Mesenchymal stem cell (in vitro differentiated cells and primary cell): Measurements from ENCODE around the gene FOXP2. TPM values are rescaled to one million over a fixed set of nuclear protein-coding genes. Genes with fewer than 3 reads are reported as not detected.
A peak's percentile ranks its signal among the peaks of the same experiment; 100 is the strongest.

ENCODE experiments used
- DNase-seq: peaks from one replicate; pipeline ENCODE4 v3.0.0-alpha.2; 2013
- H2AFZ ChIP-seq: one replicate; pipeline ENCODE4 v1.6.1; 2013; ENCODE audit warnings: low read depth, mild to moderate bottlenecking, control low read depth, inconsistent platforms, low read length, moderate library complexity
- H2AK5ac ChIP-seq: 2 replicates; pipeline ENCODE4 v1.6.1; 2013; ENCODE audit warnings: low read length, moderate library complexity, mild to moderate bottlenecking, inconsistent platforms; ENCODE audit not compliant: severe bottlenecking
- H2BK120ac ChIP-seq: one replicate; pipeline ENCODE4 v1.6.1; 2013; ENCODE audit warnings: low read depth, mild to moderate bottlenecking, inconsistent platforms, low read length, moderate library complexity
- H2BK12ac ChIP-seq, 2 experiments: one replicate each; pipeline ENCODE4 v1.6.1; 2013; ENCODE audit warnings: inconsistent platforms in 2 of 2, low read length in 2 of 2, mild to moderate bottlenecking in 2 of 2, moderate library complexity in 2 of 2, control low read depth in 1 of 2
- H2BK15ac ChIP-seq: one replicate; pipeline ENCODE4 v1.6.1; 2013; ENCODE audit warnings: mild to moderate bottlenecking, low read depth, inconsistent platforms; ENCODE audit not compliant: poor library complexity, severe bottlenecking
- H2BK5ac ChIP-seq: 2 replicates; pipeline ENCODE4 v1.6.1; 2013; ENCODE audit warnings: low read depth, mild to moderate bottlenecking, low read length, control low read depth, inconsistent platforms; ENCODE audit not compliant: poor library complexity, severe bottlenecking
- H3K14ac ChIP-seq, 2 experiments: one replicate each; pipeline ENCODE4 v1.6.1; 2013; ENCODE audit warnings: inconsistent platforms in 2 of 2, low read length in 2 of 2, control low read depth in 1 of 2, mild to moderate bottlenecking in 1 of 2, moderate library complexity in 1 of 2
- H3K18ac ChIP-seq, 2 experiments: one replicate each; pipeline ENCODE4 v1.6.1; 2013; ENCODE audit warnings: inconsistent platforms in 2 of 2, low read length in 2 of 2, control low read depth in 1 of 2, low read depth in 1 of 2, mild to moderate bottlenecking in 1 of 2
- H3K23ac ChIP-seq, 2 experiments: one replicate each; pipeline ENCODE4 v1.6.1; 2013; ENCODE audit warnings: inconsistent platforms in 2 of 2, low read length in 2 of 2, mild to moderate bottlenecking in 2 of 2, moderate library complexity in 2 of 2, control low read depth in 1 of 2
- H3K27ac ChIP-seq: 2 replicates; pipeline ENCODE4 v1.5.1; 2013; ENCODE audit warnings: mild to moderate bottlenecking, moderate library complexity, low read length, control low read depth, inconsistent platforms; ENCODE audit not compliant: poor library complexity, severe bottlenecking
- H3K27me3 ChIP-seq, 2 experiments: 2 replicates each; pipeline versions ENCODE4 v1.6.1 to v1.7.0; 2013; ENCODE audit warnings: low read length in 2 of 2, mild to moderate bottlenecking in 2 of 2, moderate library complexity in 2 of 2, control low read depth in 1 of 2, inconsistent platforms in 1 of 2; ENCODE audit not compliant: control insufficient read depth in 1 of 2, insufficient read depth in 1 of 2
- H3K36me3 ChIP-seq, 2 experiments: 2 replicates each; pipeline versions ENCODE4 v1.6.1 to v1.7.0; 2013; ENCODE audit warnings: low read length in 2 of 2, control low read depth in 1 of 2, inconsistent platforms in 1 of 2, low read depth in 1 of 2, mild to moderate bottlenecking in 1 of 2; ENCODE audit not compliant: insufficient read depth in 2 of 2, control insufficient read depth in 1 of 2
- H3K4ac ChIP-seq, 2 experiments: one replicate each; pipeline ENCODE4 v1.6.1; 2013; ENCODE audit warnings: inconsistent platforms in 2 of 2, low read length in 2 of 2, mild to moderate bottlenecking in 2 of 2, moderate library complexity in 2 of 2, control low read depth in 1 of 2, low read depth in 1 of 2
- H3K4me1 ChIP-seq: 2 replicates; pipeline ENCODE4 v1.6.1; 2013; ENCODE audit warnings: low read depth, low read length, control low read depth; ENCODE audit not compliant: control insufficient read depth, insufficient read depth
- H3K4me2 ChIP-seq: 2 replicates; pipeline ENCODE4 v1.6.1; 2013; ENCODE audit warnings: low read length, mild to moderate bottlenecking, inconsistent platforms; ENCODE audit not compliant: poor library complexity, severe bottlenecking
- H3K4me3 ChIP-seq, 2 experiments: 2 replicates each; pipeline versions ENCODE4 v1.5.1 to v1.7.0; 2013; ENCODE audit warnings: low read length in 2 of 2, mild to moderate bottlenecking in 2 of 2, control low read depth in 1 of 2, low read depth in 1 of 2; ENCODE audit not compliant: insufficient read depth in 1 of 2
- H3K79me1 ChIP-seq: replicated peaks from 2 replicates; pipeline ENCODE4 v1.6.1; 2013; ENCODE audit warnings: mild to moderate bottlenecking, control low read depth, low read length, inconsistent platforms; ENCODE audit not compliant: poor library complexity, severe bottlenecking
- H3K9ac ChIP-seq: 2 replicates; pipeline ENCODE4 v1.7.0; 2013; ENCODE audit warnings: mild to moderate bottlenecking, low read length, moderate library complexity
- H3K9me3 ChIP-seq: 2 replicates; pipeline ENCODE4 v1.7.0; 2013; ENCODE audit warnings: mild to moderate bottlenecking, low read length; ENCODE audit not compliant: control insufficient read depth
- H4K8ac ChIP-seq: one replicate; pipeline ENCODE4 v1.6.1; 2013; ENCODE audit warnings: inconsistent platforms, mild to moderate bottlenecking, low read length, moderate library complexity
- H4K91ac ChIP-seq: one replicate; pipeline ENCODE4 v1.6.1; 2013; ENCODE audit warnings: mild to moderate bottlenecking, low read length, inconsistent platforms
- WGBS: methylation state at CpG from one replicate; pipeline ENCODE4 v1.1.7; 2013; ENCODE audit warnings: mixed read lengths; 5-methylcytosine and 5-hydroxymethylcytosine counted together
- polyA plus RNA-seq, 2 experiments: library from polyadenylated mRNA; stranded (reverse); fragments of 200-250 nt; gene quantifications; one replicate each; pipeline ENCODE4 v1.2.3, GENCODE V29; 2013

The FOXP2 gene
- 0.04 TPM for polyA plus RNA-seq (2013, experiment 1 of 2)
- polyA plus RNA-seq (2013, experiment 2 of 2), result 0.04 TPM

GRCh38 chr7:114414156-114415063, at the start of gene FOXP2:
TSS of gene FOXP2 (plus strand) at chr7:114414815. CDS start at chr7:114426512, 11,697 bp downstream.
- WGBS, result 0% methylated on average over 2 of the region's 2 CpGs
- no peak within 1 kb of the TSS for H4K8ac ChIP-seq
- H3K18ac ChIP-seq, result peak within 1 kb of the TSS in 1 of 2 experiments; percentile 40
- H3K14ac ChIP-seq, result peak within 1 kb of the TSS in 1 of 2 experiments; percentile 60
- no peak within 1 kb of the TSS for H3K4ac ChIP-seq
- no peaks in the 10 kb centered on the region for H3K27me3 ChIP-seq
- peak within 1 kb of the TSS in 1 of 2 experiments; percentile 83 for H3K4me3 ChIP-seq
- H2AK5ac ChIP-seq, result no peak within 1 kb of the TSS
- peak within 1 kb of the TSS; percentile 89 for H3K9ac ChIP-seq
- no peak within 1 kb of the TSS for H2BK120ac ChIP-seq
- no peaks in the 10 kb centered on the region for H3K36me3 ChIP-seq
- no peaks in the 10 kb centered on the region for H3K79me1 ChIP-seq
- no peak within 1 kb of the TSS for H3K23ac ChIP-seq
- no peaks in the 10 kb centered on the region for H3K4me1 ChIP-seq
- no peak within 1 kb of the TSS for H2BK15ac ChIP-seq
- H2BK12ac ChIP-seq, result no peak within 1 kb of the TSS
- peak within 1 kb of the TSS; percentile 14 for H2AFZ ChIP-seq
- peak within 1 kb of the TSS; percentile 55 for H3K4me2 ChIP-seq
- no peak within 1 kb of the TSS for H3K27ac ChIP-seq
- H2BK5ac ChIP-seq, result no peak within 1 kb of the TSS
- DNase-seq, result peak; percentile 56
- no peak within 1 kb of the TSS for H4K91ac ChIP-seq
- no peaks in the 10 kb centered on the region for H3K9me3 ChIP-seq

GRCh38 chr7:114365791-114366190, 48.8 kb upstream of the FOXP2 start:
- no peak overlapping the region for H2BK12ac ChIP-seq
- no peak overlapping the region for H4K8ac ChIP-seq
- H2AFZ ChIP-seq, result no peak overlapping the region
- H3K23ac ChIP-seq, result no peak overlapping the region
- H3K18ac ChIP-seq, result no peak overlapping the region
- WGBS, result 66% methylated on average over 2 of the region's 2 CpGs
- H3K36me3 ChIP-seq, result no peaks in the 10 kb centered on the region
- no peak for DNase-seq
- no peaks in the 10 kb centered on the region for H3K27me3 ChIP-seq
- no peaks in the 10 kb centered on the region for H3K4me1 ChIP-seq
- no peak overlapping the region for H3K4ac ChIP-seq
- H3K4me3 ChIP-seq, result no peak overlapping the region
- H3K9me3 ChIP-seq, result no peaks in the 10 kb centered on the region
- no peak overlapping the region for H3K27ac ChIP-seq
- H2BK5ac ChIP-seq, result no peak overlapping the region
- H2AK5ac ChIP-seq, result no peak overlapping the region
- H3K4me2 ChIP-seq, result no peak overlapping the region
- H2BK120ac ChIP-seq, result no peak overlapping the region
- H3K14ac ChIP-seq, result no peak overlapping the region
- H4K91ac ChIP-seq, result no peak overlapping the region
- no peaks in the 10 kb centered on the region for H3K79me1 ChIP-seq
- H2BK15ac ChIP-seq, result no peak overlapping the region
- H3K9ac ChIP-seq, result no peak overlapping the region

GRCh38 chr7:114368492-114368891, 46.1 kb upstream of the FOXP2 start:
- no peak overlapping the region for H3K4me2 ChIP-seq
- no peak overlapping the region for H2BK12ac ChIP-seq
- H4K91ac ChIP-seq, result no peak overlapping the region
- H3K4me1 ChIP-seq, result no peaks in the 10 kb centered on the region
- H2AK5ac ChIP-seq, result no peak overlapping the region
- no peak overlapping the region for H3K4ac ChIP-seq
- H3K23ac ChIP-seq, result no peak overlapping the region
- no peak overlapping the region for H3K14ac ChIP-seq
- H3K9ac ChIP-seq, result no peak overlapping the region
- H3K27me3 ChIP-seq, result no peaks in the 10 kb centered on the region
- WGBS, result 80% methylated on average over 1 of the region's 2 CpGs
- no peak overlapping the region for H2BK120ac ChIP-seq
- no peak overlapping the region for H3K4me3 ChIP-seq
- H3K79me1 ChIP-seq, result no peaks in the 10 kb centered on the region
- no peak overlapping the region for H3K27ac ChIP-seq
- no peak overlapping the region for H2AFZ ChIP-seq
- H3K36me3 ChIP-seq, result no peaks in the 10 kb centered on the region
- DNase-seq, result no peak
- no peak overlapping the region for H3K18ac ChIP-seq
- no peak overlapping the region for H2BK5ac ChIP-seq
- no peak overlapping the region for H2BK15ac ChIP-seq
- no peaks in the 10 kb centered on the region for H3K9me3 ChIP-seq
- H4K8ac ChIP-seq, result no peak overlapping the region

- no peak overlapping the region for H4K8ac ChIP-seq
- 100% methylated on average over 1 of the region's 2 CpGs for WGBS
Measured at GRCh38 chr7:114369294-114369693, 45.3 kb upstream of the FOXP2 start.

More at GRCh38 chr7:114369294-114369693, 45.3 kb upstream of the FOXP2 start:
- no peak overlapping the region for H3K14ac ChIP-seq
- H3K79me1 ChIP-seq, result no peaks in the 10 kb centered on the region
- H3K4me1 ChIP-seq, result no peaks in the 10 kb centered on the region
- no peak overlapping the region for H3K9ac ChIP-seq
- no peak overlapping the region for H2BK5ac ChIP-seq
- H3K4ac ChIP-seq, result no peak overlapping the region
- no peak for DNase-seq
- no peak overlapping the region for H3K18ac ChIP-seq
- no peak overlapping the region for H2BK120ac ChIP-seq
- H2BK15ac ChIP-seq, result no peak overlapping the region
- H3K9me3 ChIP-seq, result no peaks in the 10 kb centered on the region
- H2BK12ac ChIP-seq, result no peak overlapping the region
- no peak overlapping the region for H2AFZ ChIP-seq
- no peak overlapping the region for H3K4me2 ChIP-seq
- H4K91ac ChIP-seq, result no peak overlapping the region
- H3K27me3 ChIP-seq, result no peaks in the 10 kb centered on the region
- H2AK5ac ChIP-seq, result no peak overlapping the region
- no peak overlapping the region for H3K4me3 ChIP-seq
- no peak overlapping the region for H3K27ac ChIP-seq
- no peak overlapping the region for H3K23ac ChIP-seq
- no peaks in the 10 kb centered on the region for H3K36me3 ChIP-seq
